ENCODE measurements around the gene CHAD.

Gene CHAD

DNA sequence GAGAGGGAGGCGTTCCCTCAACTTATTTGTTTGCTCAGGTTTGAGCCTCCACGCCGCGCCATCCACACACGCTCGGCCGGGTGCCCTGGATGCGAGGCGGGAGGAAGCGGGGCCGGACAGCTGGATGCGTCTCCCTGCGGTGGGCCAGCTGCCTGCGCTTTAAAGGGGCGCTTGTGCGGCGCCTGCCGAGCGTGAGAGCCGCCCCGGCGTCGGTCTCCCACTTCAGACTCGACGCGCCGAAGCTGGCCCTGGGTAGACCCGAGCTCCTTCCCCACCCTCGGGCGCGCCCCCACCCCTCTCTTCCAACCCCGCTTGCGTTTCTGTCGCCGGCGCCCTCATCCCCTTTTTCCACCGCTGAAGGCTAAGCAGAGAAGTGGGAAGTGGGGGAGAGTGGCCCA is 527 bp upstream of the CHAD start:
- TF ChIP-seq FOXM1 (IDR thresholded peaks at IDR 0.05; ENCODE audit: borderline replicate concordance, low read depth), result no peak
- TF ChIP-seq, protein P1, sequence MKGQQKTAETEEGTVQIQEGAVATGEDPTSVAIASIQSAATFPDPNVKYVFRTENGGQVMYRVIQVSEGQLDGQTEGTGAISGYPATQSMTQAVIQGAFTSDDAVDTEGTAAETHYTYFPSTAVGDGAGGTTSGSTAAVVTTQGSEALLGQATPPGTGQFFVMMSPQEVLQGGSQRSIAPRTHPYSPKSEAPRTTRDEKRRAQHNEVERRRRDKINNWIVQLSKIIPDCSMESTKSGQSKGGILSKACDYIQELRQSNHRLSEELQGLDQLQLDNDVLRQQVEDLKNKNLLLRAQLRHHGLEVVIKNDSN (IDR thresholded peaks at IDR 0.05), result no peak

DNA sequence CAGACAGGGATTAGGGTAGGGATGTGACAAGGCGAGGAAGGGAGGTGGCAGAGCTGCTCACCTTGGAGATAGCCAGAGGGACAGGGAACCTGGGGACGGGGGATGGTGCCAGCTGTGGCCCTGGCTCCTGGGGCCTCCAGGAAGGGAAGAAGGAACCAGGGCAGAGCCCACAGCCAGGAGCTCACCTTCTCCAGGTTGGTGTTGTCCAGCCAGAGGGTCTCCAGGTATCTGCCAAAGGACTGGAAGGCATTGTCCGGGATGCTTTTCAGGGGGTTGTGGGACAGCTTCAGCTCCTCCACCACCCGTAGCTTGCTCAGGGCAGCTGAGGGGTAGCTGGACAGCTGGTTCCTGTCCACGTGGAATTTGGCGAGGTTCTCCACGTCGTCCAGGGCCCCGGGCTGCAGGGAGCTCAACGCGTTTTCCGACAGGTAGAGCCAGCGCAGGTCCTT is 801 bp downstream of the CHAD start:
- TF ChIP-seq, protein P2, sequence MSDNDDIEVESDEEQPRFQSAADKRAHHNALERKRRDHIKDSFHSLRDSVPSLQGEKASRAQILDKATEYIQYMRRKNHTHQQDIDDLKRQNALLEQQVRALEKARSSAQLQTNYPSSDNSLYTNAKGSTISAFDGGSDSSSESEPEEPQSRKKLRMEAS (IDR thresholded peaks at IDR 0.05), result no peak
- TF ChIP-seq CREB1 (IDR thresholded peaks at IDR 0.05; ENCODE audit: low read depth) (no peak), NFIC (IDR thresholded peaks at IDR 0.05) (no peak), FOXM1 (IDR thresholded peaks at IDR 0.05; ENCODE audit: borderline replicate concordance, low read depth) (no peak), TCF12 (IDR thresholded peaks at IDR 0.05; ENCODE audit: low read depth) (no peak), RAD21 (IDR thresholded peaks at IDR 0.05; ENCODE audit: low read depth) (no peak), TEAD4 (IDR thresholded peaks at IDR 0.05) (no peak), EP300 (IDR thresholded peaks at IDR 0.05; ENCODE audit: borderline replicate concordance) (no peak), ZBTB7A (IDR thresholded peaks at IDR 0.05; ENCODE audit: low read depth) (no peak), EGR1 (IDR thresholded peaks at IDR 0.05) (no peak)

DNA sequence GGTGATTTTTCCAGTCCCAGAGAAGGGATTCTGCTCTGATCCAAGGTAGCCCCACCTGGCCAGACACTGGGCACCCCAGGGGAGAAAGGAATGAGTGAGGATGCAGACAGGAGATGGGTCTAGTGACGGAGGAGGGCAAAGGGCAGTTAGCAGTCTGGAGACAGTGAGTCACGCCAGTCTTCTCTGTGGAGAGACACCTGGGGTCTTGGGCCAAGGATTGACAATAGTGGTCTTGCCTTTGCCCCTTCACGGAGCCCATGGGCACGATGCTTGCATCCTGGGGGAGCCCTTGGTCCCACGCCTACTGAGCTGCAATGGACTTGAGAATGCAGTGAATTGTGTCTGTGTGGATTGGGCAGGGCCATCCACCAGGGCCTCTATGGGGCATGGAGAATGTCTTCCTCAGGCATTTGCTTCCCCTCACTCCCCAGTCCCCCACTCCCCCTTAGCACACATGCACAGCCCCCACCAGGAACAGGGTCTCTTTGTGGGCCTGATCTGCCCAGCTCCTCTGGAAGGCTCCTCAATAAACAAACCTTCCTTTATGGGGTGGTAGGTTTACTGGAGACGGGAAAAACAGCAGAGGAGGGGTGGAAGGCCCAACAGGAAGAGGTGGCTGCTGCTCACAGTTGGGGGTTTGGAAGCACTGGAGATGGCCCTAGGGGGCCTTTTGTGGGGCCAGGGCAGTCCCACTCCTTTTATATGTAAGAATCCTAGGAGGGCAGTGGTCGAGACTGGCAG is 1.4 kb downstream of the CHAD start:
- TF ChIP-seq CREB1 (IDR thresholded peaks at IDR 0.05; ENCODE audit: low read depth) (no peak), RAD21 (IDR thresholded peaks at IDR 0.05; ENCODE audit: low read depth) (no peak), YY1 (IDR thresholded peaks at IDR 0.05; ENCODE audit: low read depth) (no peak), NFIC (IDR thresholded peaks at IDR 0.05) (no peak), TEAD4 (IDR thresholded peaks at IDR 0.05) (no peak), TAF1 (IDR thresholded peaks at IDR 0.05; ENCODE audit: low read depth) (no peak), CEBPB (IDR thresholded peaks at IDR 0.05) (no peak), ZBTB7A (IDR thresholded peaks at IDR 0.05; ENCODE audit: low read depth) (no peak), TCF12 (IDR thresholded peaks at IDR 0.05; ENCODE audit: low read depth) (no peak), EP300 (IDR thresholded peaks at IDR 0.05; ENCODE audit: borderline replicate concordance) (no peak), FOXM1 (IDR thresholded peaks at IDR 0.05; ENCODE audit: borderline replicate concordance, low read depth) (no peak), EGR1 (IDR thresholded peaks at IDR 0.05) (no peak)
- TF ChIP-seq, protein P3, sequence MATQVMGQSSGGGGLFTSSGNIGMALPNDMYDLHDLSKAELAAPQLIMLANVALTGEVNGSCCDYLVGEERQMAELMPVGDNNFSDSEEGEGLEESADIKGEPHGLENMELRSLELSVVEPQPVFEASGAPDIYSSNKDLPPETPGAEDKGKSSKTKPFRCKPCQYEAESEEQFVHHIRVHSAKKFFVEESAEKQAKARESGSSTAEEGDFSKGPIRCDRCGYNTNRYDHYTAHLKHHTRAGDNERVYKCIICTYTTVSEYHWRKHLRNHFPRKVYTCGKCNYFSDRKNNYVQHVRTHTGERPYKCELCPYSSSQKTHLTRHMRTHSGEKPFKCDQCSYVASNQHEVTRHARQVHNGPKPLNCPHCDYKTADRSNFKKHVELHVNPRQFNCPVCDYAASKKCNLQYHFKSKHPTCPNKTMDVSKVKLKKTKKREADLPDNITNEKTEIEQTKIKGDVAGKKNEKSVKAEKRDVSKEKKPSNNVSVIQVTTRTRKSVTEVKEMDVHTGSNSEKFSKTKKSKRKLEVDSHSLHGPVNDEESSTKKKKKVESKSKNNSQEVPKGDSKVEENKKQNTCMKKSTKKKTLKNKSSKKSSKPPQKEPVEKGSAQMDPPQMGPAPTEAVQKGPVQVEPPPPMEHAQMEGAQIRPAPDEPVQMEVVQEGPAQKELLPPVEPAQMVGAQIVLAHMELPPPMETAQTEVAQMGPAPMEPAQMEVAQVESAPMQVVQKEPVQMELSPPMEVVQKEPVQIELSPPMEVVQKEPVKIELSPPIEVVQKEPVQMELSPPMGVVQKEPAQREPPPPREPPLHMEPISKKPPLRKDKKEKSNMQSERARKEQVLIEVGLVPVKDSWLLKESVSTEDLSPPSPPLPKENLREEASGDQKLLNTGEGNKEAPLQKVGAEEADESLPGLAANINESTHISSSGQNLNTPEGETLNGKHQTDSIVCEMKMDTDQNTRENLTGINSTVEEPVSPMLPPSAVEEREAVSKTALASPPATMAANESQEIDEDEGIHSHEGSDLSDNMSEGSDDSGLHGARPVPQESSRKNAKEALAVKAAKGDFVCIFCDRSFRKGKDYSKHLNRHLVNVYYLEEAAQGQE (IDR thresholded peaks at IDR 0.05; ENCODE audit: low read depth), result no peak
- TF ChIP-seq, protein P1 (IDR thresholded peaks at IDR 0.05), result no peak
- TF ChIP-seq, protein P2 (IDR thresholded peaks at IDR 0.05), result no peak

DNA sequence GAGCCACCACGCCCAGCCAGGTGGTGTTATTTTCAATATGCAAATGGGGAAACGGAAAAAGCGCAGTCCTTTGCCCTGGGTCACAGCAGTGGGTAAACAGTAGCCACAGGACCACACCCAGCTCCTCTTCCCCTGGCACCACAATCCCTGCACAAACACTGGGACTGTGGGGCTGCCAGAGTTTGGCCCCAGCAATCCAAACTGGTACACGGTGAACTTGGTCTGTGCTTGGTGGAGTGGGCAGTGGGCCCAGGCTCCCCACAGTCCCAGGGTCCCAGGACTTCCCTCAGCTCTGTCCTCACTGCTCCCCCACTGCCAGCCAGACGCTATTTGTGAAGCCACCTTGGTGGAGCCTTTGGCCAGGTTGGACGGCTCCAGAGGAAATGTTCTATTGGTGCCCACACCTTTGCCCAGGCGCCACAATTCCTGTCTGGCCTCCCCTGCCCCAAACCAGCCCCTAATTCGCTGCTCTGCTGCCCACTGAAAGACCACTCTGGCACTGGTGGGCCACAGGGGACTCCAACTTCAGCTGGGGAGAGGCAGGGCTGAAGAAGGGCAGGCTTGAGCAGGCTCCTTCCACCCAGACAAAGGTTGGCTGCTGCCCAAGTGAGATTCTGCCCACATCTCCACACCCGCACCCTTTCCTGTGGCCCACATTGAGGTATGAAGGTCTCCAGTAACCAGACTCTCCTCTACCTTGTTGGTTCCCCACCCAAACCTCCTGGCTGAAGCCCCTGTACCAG is 2.1 kb downstream of the CHAD start:
- no peak for TF ChIP-seq CEBPB (IDR thresholded peaks at IDR 0.05)
- no peak for TF ChIP-seq EGR1 (IDR thresholded peaks at IDR 0.05)
- no peak for TF ChIP-seq CREB1 (IDR thresholded peaks at IDR 0.05; ENCODE audit: low read depth)
- TF ChIP-seq TCF12 (IDR thresholded peaks at IDR 0.05; ENCODE audit: low read depth), result no peak
- no peak for TF ChIP-seq TAF1 (IDR thresholded peaks at IDR 0.05; ENCODE audit: low read depth)
- TF ChIP-seq TEAD4 (IDR thresholded peaks at IDR 0.05), result no peak
- TF ChIP-seq, protein P2 (IDR thresholded peaks at IDR 0.05), result no peak
- no peak for TF ChIP-seq RAD21 (IDR thresholded peaks at IDR 0.05; ENCODE audit: low read depth)
- no peak for TF ChIP-seq FOXM1 (IDR thresholded peaks at IDR 0.05; ENCODE audit: borderline replicate concordance, low read depth)
- TF ChIP-seq ZBTB7A (IDR thresholded peaks at IDR 0.05; ENCODE audit: low read depth), result no peak
- no peak for TF ChIP-seq EP300 (IDR thresholded peaks at IDR 0.05; ENCODE audit: borderline replicate concordance)
- TF ChIP-seq NFIC (IDR thresholded peaks at IDR 0.05), result no peak
- TF ChIP-seq, protein P1 (IDR thresholded peaks at IDR 0.05), result no peak
- TF ChIP-seq YY1 (IDR thresholded peaks at IDR 0.05; ENCODE audit: low read depth), result no peak
- TF ChIP-seq, protein P3 (IDR thresholded peaks at IDR 0.05; ENCODE audit: low read depth), result no peak
